Cardiac muscle cell (in vitro differentiated cells and primary cell): ENCODE data around the gene MANSC4. TPM values are rescaled to one million over a fixed set of nuclear protein-coding genes. Genes with fewer than 3 reads are reported as not detected.

Source experiments
- DNase-seq, 2 donors: peaks; one replicate each; pipeline versions ENCODE4 v3.0.0 to v3.0.0-alpha.2; 2010 to 2017; ENCODE audit warnings: low read depth in 1 of 2, low spot score in 1 of 2
- H3K27ac ChIP-seq: fragments of 200-600 bp; sonication (generic); 2 replicates; pipeline ENCODE4 v1.5.1; 2016
- H3K27me3 ChIP-seq: fragments of 200-600 bp; sonication (generic); 2 replicates; pipeline ENCODE4 v1.6.0; 2016; ENCODE audit warnings: control low read depth
- H3K36me3 ChIP-seq: fragments of 200-600 bp; sonication (generic); 2 replicates; pipeline ENCODE4 v1.5.1; 2016; ENCODE audit warnings: control low read depth
- H3K4me1 ChIP-seq: fragments of 200-600 bp; sonication (generic); 2 replicates; pipeline ENCODE4 v1.8.1; 2017; ENCODE audit warnings: low read depth, mild to moderate bottlenecking, mixed run types
- H3K4me3 ChIP-seq: fragments of 200-600 bp; sonication (generic); 2 replicates; pipeline ENCODE4 v1.5.1; 2016; ENCODE audit warnings: mild to moderate bottlenecking
- H3K9me3 ChIP-seq: fragments of 200-600 bp; sonication (generic); 2 replicates; pipeline ENCODE4 v1.5.1; 2017; ENCODE audit warnings: low read depth, mild to moderate bottlenecking, control low read depth
- polyA plus RNA-seq: library from polyadenylated mRNA; unstranded; fragments of >200 nt; fragmentation: Nextera tagmentation; extraction: Ambion mirVana; gene quantifications from 2 replicates; pipeline ENCODE4 v1.2.1, GENCODE V29; 2016
- total RNA-seq: library from RNA; depleted of rRNA; stranded (reverse); fragments of >200 nt; gene quantifications from 2 replicates; pipeline ENCODE4 v1.2.3, GENCODE V29; 2016
- TF ChIP-seq, protein P1 (sequence below): IDR thresholded peaks from 2 replicates; pipeline ENCODE4 v1.5.1; 2012; ENCODE audit warnings: low read depth, mild to moderate bottlenecking, low read length

Gene MANSC4
- total and polyA plus RNA-seq, 2 experiments from 2014 or later = not detected

DNA sequence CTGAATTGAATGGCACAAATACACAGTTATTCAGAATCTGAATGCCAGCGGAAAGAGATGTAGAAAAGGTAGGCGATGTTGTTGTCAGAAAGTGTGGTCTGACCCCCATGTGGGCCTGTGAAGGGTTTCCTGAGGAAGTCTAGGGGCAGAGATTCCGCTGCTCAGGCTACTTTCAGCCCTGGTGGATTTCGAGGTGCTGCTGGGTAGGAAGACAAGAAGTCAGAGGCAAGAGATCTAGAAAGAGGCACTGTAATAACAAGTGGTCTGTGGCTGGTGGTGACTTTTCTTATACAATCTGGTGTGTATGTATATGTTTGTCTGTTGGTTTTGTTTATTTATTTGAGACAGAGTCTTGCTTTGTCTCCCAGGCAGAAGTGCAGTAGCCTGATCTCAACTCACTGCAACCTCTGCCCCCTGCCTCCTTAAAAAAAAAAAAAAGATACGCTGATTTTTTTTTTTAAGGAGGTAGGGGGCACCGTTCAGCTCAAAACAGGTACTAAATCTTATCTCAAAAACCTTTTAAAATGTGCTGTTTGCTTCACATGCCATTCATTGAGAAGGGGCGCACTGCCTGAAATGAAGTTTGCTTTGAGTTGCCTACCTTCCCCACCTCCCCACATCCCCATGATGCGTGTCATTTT lies 27.1 kb upstream of the MANSC4 start:
- Histone ChIP-seq H3K27ac (no peak overlapping the region), H3K9me3 (no peaks in the 10 kb centered on the region), H3K27me3 (no peaks in the 10 kb centered on the region), H3K4me1 (no peaks in the 10 kb centered on the region), H3K36me3 (no peaks in the 10 kb centered on the region), H3K4me3 (no peak overlapping the region)
- DNase-seq = no peak
- TF ChIP-seq, protein P1, sequence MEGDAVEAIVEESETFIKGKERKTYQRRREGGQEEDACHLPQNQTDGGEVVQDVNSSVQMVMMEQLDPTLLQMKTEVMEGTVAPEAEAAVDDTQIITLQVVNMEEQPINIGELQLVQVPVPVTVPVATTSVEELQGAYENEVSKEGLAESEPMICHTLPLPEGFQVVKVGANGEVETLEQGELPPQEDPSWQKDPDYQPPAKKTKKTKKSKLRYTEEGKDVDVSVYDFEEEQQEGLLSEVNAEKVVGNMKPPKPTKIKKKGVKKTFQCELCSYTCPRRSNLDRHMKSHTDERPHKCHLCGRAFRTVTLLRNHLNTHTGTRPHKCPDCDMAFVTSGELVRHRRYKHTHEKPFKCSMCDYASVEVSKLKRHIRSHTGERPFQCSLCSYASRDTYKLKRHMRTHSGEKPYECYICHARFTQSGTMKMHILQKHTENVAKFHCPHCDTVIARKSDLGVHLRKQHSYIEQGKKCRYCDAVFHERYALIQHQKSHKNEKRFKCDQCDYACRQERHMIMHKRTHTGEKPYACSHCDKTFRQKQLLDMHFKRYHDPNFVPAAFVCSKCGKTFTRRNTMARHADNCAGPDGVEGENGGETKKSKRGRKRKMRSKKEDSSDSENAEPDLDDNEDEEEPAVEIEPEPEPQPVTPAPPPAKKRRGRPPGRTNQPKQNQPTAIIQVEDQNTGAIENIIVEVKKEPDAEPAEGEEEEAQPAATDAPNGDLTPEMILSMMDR = no peak

DNA sequence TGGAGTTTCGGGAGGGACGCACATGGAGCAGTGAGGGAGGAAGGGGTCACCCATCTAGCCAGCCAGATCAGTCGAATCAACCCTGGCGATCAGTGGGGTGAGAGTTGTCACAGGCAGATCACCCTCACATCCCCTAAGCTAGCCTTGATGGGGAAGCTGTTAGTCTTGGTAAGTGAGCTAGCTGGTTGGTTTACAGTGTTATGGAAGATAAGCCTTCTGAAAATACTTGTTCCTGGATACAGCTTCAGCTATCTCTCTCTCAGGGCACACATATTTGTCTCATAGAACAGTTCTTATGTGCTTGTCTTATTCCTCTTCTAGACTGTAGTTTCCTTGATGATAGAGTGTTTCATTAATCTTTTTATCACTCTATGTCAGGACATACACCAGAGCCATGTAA lies 26.2 kb upstream of the MANSC4 start:
- H3K9me3 ChIP-seq = no peaks in the 10 kb centered on the region
- no peak overlapping the region for H3K4me3 ChIP-seq
- H3K27ac ChIP-seq = no peak overlapping the region
- no peaks in the 10 kb centered on the region for H3K4me1 ChIP-seq
- TF ChIP-seq, protein P1 = no peak
- no peak for DNase-seq
- H3K27me3 ChIP-seq = no peaks in the 10 kb centered on the region
- no peaks in the 10 kb centered on the region for H3K36me3 ChIP-seq

DNA sequence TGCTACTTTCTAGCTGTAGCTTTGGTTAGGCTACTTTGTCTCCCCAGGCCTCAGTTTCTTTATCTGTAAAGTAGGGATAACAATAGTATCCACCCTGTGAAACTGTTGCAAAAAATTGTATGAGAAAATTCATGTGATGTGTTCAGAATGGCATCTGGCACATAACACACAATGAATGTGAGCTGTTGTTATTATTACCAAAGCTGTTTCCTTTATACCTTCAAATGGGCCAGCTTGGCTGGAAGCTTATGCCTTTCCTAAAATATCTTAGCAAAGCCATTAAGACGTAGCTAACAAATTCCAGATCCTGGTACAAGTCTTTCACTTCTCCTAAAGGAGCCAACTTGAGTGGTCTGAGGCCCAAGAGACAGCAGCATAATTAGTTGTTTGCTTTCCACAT lies 25.2 kb upstream of the MANSC4 start:
- Histone ChIP-seq H3K4me3 (no peak overlapping the region), H3K4me1 (no peaks in the 10 kb centered on the region), H3K27me3 (no peaks in the 10 kb centered on the region), H3K9me3 (no peaks in the 10 kb centered on the region), H3K27ac (no peak overlapping the region), H3K36me3 (no peaks in the 10 kb centered on the region)
- DNase-seq = no peak
- TF ChIP-seq, protein P1 = no peak

DNA sequence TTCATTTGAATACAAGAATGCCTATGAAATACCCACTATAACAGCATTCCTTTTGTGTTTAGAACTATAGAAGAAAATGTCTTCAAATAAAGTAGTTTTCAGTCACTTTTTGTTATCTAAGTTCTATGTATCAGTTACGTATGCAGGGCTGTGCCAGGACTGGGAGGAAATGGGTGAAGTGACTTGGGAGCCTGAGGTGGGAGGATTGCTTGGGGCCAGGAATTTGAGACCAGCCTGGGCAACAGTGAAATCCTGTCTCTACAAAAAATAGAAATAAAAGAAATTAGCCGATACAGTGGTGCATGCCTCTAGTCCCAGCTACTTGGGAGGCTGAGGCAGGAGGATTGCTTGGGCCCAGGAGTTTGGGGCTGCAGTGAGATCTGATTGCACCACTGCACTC lies 22.9 kb upstream of the MANSC4 start:
- no peak for DNase-seq
- H3K4me1 ChIP-seq = peaks cover 7% of the 10 kb centered on the region
- H3K36me3 ChIP-seq = peaks cover 10% of the 10 kb centered on the region
- H3K27ac ChIP-seq = no peak overlapping the region
- H3K27me3 ChIP-seq = no peaks in the 10 kb centered on the region
- TF ChIP-seq, protein P1 = no peak
- H3K9me3 ChIP-seq = no peaks in the 10 kb centered on the region
- H3K4me3 ChIP-seq = no peak overlapping the region

DNA sequence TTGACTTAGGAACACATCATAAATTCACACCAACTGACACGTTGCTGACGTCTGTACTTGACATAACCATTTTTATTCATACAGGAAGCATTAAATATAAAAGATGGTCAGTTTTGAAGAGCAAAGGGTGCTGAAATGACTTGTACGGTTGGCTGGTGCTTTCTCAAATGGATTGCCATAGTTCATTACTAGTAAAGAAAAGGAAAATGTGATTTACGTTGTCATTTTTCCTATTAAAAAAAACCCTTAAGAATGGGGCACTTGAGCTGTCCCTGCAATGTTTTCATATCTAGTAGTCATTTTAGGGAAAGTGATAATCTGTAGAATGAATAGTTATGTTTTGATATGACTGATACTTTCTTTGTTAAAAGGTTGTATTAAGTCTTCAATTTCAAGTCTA lies 22.5 kb upstream of the MANSC4 start:
- Histone ChIP-seq H3K27ac (no peak overlapping the region), H3K27me3 (no peaks in the 10 kb centered on the region), H3K4me3 (no peak overlapping the region), H3K9me3 (no peaks in the 10 kb centered on the region), H3K4me1 (peaks cover 9% of the 10 kb centered on the region), H3K36me3 (peaks cover 14% of the 10 kb centered on the region)
- TF ChIP-seq, protein P1 = no peak
- DNase-seq = no peak

DNA sequence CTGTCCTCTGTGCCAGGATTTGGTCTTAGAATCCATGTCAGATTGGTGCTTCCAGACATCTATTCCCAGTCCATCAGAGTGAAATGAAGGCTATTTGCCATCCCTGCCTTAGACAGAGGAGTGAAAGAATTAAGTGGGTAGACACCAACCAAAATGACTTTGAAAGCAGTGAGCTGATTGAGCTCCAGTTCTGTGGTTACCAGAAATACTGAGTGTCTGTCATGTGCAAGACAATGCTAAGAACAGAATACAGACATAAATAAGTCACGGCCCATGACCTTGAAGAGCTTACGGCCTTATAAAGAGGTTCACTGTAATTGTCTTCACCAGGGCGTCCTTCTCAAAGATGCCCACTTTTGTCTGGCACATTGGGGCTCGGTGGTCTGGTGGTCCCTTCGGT lies 21.6 kb upstream of the MANSC4 start:
- Histone ChIP-seq H3K27me3 (no peaks in the 10 kb centered on the region), H3K9me3 (no peaks in the 10 kb centered on the region), H3K36me3 (peaks cover 18% of the 10 kb centered on the region), H3K4me1 (peaks cover 18% of the 10 kb centered on the region), H3K4me3 (no peak overlapping the region), H3K27ac (peak overlapping the region; percentile 37)
- TF ChIP-seq, protein P1 = no peak
- no peak for DNase-seq
